ENCODE measurements around the gene KRTAP17-1. TPM values are rescaled to one million over a fixed set of nuclear protein-coding genes. Genes with fewer than 3 reads are reported as not detected.
A peak's percentile ranks its signal among the peaks of the same experiment; 100 is the strongest.

KRTAP17-1 gene
- total and polyA plus RNA-seq, 3 experiments from 2014 or later = not detected

DNA sequence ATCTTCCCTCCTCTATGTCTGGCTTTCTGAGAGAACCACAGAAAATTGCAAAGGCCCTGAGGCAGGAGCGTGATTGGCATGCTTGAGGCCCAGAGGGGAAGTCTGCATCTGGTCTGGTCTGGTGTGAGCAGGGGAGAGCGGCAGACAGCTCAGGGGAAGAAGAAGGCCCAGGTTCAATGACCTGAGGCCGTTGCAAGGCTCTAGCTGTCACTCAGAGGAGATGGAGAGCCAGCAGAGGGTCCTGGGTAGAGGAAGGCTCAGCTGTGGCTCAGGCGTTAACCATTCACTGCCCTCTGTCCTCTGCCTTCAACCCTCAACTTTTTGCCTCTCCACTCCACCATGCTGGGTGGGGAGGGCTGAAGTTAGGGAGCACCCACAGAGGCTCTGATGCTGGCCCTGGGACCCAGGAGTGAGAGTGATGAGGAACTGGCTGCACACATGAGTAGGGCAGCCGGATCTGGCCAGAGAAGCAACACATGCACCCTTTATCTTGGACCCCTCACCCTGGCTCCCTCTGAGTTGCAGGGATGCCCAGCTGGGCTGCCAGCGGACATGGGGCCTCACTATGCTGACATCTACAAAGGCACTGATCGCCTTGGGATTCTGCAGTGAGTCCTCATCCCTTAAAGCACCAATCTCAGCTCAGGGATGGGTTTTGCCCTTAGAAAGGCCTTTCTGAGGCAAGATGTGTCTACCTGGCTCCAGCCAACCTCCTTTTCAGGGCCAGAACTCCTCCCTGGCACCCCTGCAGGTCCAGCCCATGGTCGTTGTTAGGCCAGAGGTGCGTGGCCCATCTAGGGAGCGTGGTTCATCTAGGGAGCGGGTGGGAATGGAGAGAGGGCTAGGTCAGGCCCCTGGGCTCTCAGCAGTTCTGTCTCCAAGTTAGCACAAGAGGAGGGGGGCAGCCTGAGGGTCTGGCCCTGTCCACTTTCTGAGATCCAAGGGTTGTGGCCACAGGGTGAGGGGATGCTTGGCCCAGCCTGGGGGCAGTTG lies 7.7 kb upstream of the KRTAP17-1 start:
- Mint-ChIP-seq H3K27ac (peak overlapping the region in 6 of 8 donors; percentile 73 to 96 (median 86)), H3K4me1 (peaks cover 40 to 64% (median 56%) of the 10 kb centered on the region in 3 donors), H3K36me3 (peaks cover 0 to 8% (median 0%) of the 10 kb centered on the region in 3 donors), H3K27me3 (no peaks in the 10 kb centered on the region), H3K9me3 (peaks cover 3 to 10% (median 4%) of the 10 kb centered on the region in 5 donors), H3K4me3 (no peak overlapping the region)
- Histone ChIP-seq H3K4me1 (ENCODE audit: insufficient read depth, low read length) (peaks cover 46% of the 10 kb centered on the region), H3K9me3 (ENCODE audit: low read length) (peaks cover 12% of the 10 kb centered on the region), H3K27ac (ENCODE audit: low read depth, low read length) (no peak overlapping the region), H3K36me3 (ENCODE audit: insufficient read depth, low read length) (no peaks in the 10 kb centered on the region), H3K27me3 (ENCODE audit: insufficient read depth, low read length, poor library complexity, severe bottlenecking) (no peaks in the 10 kb centered on the region), H3K4me3 (ENCODE audit: low read length) (no peak overlapping the region)
- CTCF ChIA-PET = interaction anchor here (0.7 to 3.3 kb wide), 22 partner anchors 8 to 463 kb away, joined by 3 to 28 read pairs (median 4); partner anchors contain the start of genes KRTAP16-1 and KRTAP29-1
- DNase-seq = no peak
- POLR2A ChIA-PET = interaction anchor here (1.5 kb wide), 1 partner anchor 15 kb away, joined by 10 read pairs; the partner anchor contains the start of gene KRTAP16-1

DNA sequence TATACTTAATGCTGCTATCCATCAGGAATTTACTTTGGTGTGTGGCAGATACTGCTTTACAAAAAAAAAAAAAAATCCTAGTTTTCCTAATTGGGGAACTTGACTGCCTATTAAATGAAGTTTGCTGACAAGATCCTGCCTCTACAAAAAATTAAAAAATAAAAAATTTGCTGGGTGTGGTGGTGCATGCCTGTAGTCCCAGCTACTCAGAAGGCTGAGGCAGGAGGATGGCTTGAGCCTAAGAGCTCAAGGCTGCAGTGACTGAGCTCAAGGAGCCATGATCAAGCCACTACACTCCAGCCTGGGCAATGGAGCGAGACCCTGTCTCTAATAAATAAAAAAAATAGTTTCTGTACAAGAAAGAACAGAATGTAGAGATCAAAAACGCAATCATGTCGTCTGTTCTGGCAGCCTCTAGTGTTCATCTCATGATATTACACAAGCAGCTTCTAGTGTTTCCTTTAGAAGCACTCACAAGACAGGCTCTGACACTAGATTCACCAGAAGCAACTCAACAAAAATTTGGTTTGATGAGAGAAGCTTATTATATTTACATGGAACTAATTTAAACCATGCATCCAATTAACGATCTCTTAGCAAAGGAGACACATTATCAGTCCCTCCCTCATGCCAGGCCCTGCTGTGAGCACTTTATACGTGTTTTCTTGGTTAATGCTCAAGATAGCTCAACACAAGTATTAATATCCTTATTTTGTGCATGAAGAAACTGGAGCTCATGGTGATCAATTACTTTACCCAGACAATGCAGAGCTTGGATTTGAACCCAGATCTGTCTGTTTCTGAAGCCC lies 6.8 kb upstream of the KRTAP17-1 start:
- H3K4me1 Mint-ChIP-seq = peaks cover 40 to 62% (median 54%) of the 10 kb centered on the region in 3 donors
- POLR2A ChIA-PET = interaction anchor here (0.7 to 1.5 kb wide), 2 partner anchors 14 to 125 kb away, joined by 3 to 10 read pairs; partner anchors contain the start of gene KRTAP16-1
- CTCF ChIA-PET = interaction anchor here (0.7 to 3.3 kb wide), 24 partner anchors 9 to 462 kb away, joined by 3 to 28 read pairs (median 4); partner anchors contain the start of genes KRTAP16-1 and KRTAP29-1

DNA sequence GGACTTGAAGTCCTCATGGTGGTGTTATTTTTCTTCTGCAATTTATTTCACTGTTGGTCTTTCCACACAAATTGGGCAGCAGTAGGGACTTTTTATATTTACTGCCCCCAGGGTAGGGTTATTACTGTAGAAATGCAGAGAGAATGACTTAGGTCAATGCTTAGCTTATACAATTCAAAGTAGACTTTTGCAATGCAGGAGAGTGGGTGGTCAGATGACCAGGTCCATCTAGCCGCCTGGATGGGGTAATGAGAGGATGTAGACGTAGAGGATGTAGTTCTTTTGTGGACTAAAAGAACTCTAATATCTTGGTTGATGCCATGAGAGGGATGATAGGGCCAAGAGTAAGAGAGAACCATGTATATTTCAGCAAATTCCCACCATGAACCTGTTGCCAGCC lies 2.7 kb upstream of the KRTAP17-1 start:
- DNase-seq = no peak
- no peak overlapping the region for H3K4me3 Mint-ChIP-seq
- Histone ChIP-seq H3K4me1 (ENCODE audit: insufficient read depth, low read length) (peaks cover 11% of the 10 kb centered on the region), H3K4me3 (ENCODE audit: low read length) (no peak overlapping the region), H3K36me3 (ENCODE audit: insufficient read depth, low read length) (no peaks in the 10 kb centered on the region), H3K9me3 (ENCODE audit: low read length) (peaks cover 12% of the 10 kb centered on the region), H3K27ac (ENCODE audit: low read depth, low read length) (no peak overlapping the region), H3K27me3 (ENCODE audit: insufficient read depth, low read length, poor library complexity, severe bottlenecking) (no peaks in the 10 kb centered on the region)
- H3K27ac Mint-ChIP-seq = no peak overlapping the region
- POLR2A ChIA-PET = no interaction called here
- peaks cover 0 to 8% (median 0%) of the 10 kb centered on the region in 3 donors for H3K36me3 Mint-ChIP-seq
- peaks cover 3 to 10% (median 4%) of the 10 kb centered on the region in 5 donors for H3K9me3 Mint-ChIP-seq
- CTCF ChIA-PET = interaction anchor here (0.8 to 1.8 kb wide), 2 partner anchors 10 to 14 kb away, joined by 3 to 5 read pairs; no protein-coding TSS in a partner anchor
- peaks cover 0 to 12% of the 10 kb centered on the region in 2 donors for H3K27me3 Mint-ChIP-seq
- H3K4me1 Mint-ChIP-seq = peaks cover 16 to 26% (median 18%) of the 10 kb centered on the region in 3 donors

More for the DNA sequence above, 6.8 kb upstream of the KRTAP17-1 start:
- H3K36me3 Mint-ChIP-seq = peaks cover 0 to 8% (median 0%) of the 10 kb centered on the region in 3 donors
- Histone ChIP-seq H3K4me1 (ENCODE audit: insufficient read depth, low read length) (peaks cover 37% of the 10 kb centered on the region), H3K27ac (ENCODE audit: low read depth, low read length) (no peak overlapping the region), H3K4me3 (ENCODE audit: low read length) (no peak overlapping the region), H3K9me3 (ENCODE audit: low read length) (peaks cover 12% of the 10 kb centered on the region), H3K27me3 (ENCODE audit: insufficient read depth, low read length, poor library complexity, severe bottlenecking) (no peaks in the 10 kb centered on the region), H3K36me3 (ENCODE audit: insufficient read depth, low read length) (no peaks in the 10 kb centered on the region)
- H3K4me3 Mint-ChIP-seq = no peak overlapping the region
- H3K27ac Mint-ChIP-seq = peak overlapping the region in 6 of 8 donors; percentile 71 to 96 (median 82)
- peaks cover 3 to 10% (median 4%) of the 10 kb centered on the region in 5 donors for H3K9me3 Mint-ChIP-seq
- H3K27me3 Mint-ChIP-seq = no peaks in the 10 kb centered on the region
- peak in 2 of 5 donors; percentile 46 to 61 for DNase-seq

DNA sequence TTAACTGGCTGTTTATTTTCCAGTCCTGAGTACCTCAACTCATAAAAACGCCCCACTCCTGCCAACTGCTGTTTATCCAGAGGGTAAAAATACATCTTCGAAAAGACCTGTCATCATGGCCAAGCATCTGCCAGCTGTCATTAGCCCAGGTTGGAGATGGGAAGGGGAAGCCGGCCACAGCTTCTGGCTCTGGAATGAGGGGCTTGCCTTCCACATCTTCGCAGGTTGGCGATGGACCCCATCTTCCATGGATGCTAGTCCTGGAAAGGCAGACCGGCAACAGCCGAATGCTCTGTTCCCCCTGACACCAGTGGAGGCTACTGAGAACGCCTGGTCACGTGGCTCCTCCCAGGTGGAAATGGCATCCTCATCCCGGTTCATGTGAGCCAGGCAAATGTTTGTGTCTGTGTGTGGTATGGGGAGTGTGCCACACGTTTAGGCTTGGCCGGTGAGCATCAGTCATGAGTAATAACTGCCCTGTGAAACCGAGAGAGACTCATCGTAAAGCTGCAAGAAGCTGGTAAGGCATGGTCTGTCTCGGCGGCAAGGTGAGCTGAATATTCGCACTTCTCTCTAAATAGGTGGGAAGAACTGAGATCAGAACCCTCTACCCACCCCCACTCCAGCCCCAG lies 420 bp upstream of the KRTAP17-1 start:
- ChIA-PET POLR2A (no interaction called here), CTCF (no interaction called here)
- Histone ChIP-seq H3K9me3 (ENCODE audit: low read length) (peaks cover 12% of the 10 kb centered on the region), H3K36me3 (ENCODE audit: insufficient read depth, low read length) (no peaks in the 10 kb centered on the region), H3K4me1 (ENCODE audit: insufficient read depth, low read length) (peaks cover 4% of the 10 kb centered on the region), H3K4me3 (ENCODE audit: low read length) (no peak overlapping the region), H3K27me3 (ENCODE audit: insufficient read depth, low read length, poor library complexity, severe bottlenecking) (no peaks in the 10 kb centered on the region), H3K27ac (ENCODE audit: low read depth, low read length) (no peak overlapping the region)
- Mint-ChIP-seq H3K27me3 (peaks cover 0 to 12% of the 10 kb centered on the region in 2 donors), H3K4me3 (no peak overlapping the region), H3K36me3 (peaks cover 0 to 11% (median 2%) of the 10 kb centered on the region in 3 donors), H3K9me3 (peaks cover 3 to 10% (median 4%) of the 10 kb centered on the region in 5 donors), H3K4me1 (peaks cover 5 to 20% (median 8%) of the 10 kb centered on the region in 3 donors), H3K27ac (no peak overlapping the region)
- no peak for DNase-seq

- Mint-ChIP-seq H3K9me3 (no peaks in the 10 kb centered on the region), H3K27me3 (peaks cover 2 to 10% of the 10 kb centered on the region in 2 donors), H3K4me3 (peak overlapping the region in 1 of 7 donors; percentile 45), H3K4me1 (peaks cover 50 to 63% (median 56%) of the 10 kb centered on the region in 3 donors), H3K27ac (peak overlapping the region in 6 of 8 donors; percentile 16 to 95 (median 60)), H3K36me3 (peaks cover 0 to 3% (median 2%) of the 10 kb centered on the region in 3 donors)
- H3K4me1 ChIP-seq (ENCODE audit: insufficient read depth, low read length) = peaks cover 48% of the 10 kb centered on the region
- no peak overlapping the region for H3K27ac ChIP-seq (ENCODE audit: low read depth, low read length)
- ChIA-PET CTCF (no interaction called here), POLR2A (no interaction called here)
- no peaks in the 10 kb centered on the region for H3K36me3 ChIP-seq (ENCODE audit: insufficient read depth, low read length)
- H3K4me3 ChIP-seq (ENCODE audit: low read length) = no peak overlapping the region
- H3K27me3 ChIP-seq (ENCODE audit: insufficient read depth, low read length, poor library complexity, severe bottlenecking) = no peaks in the 10 kb centered on the region
- DNase-seq = no peak
- no peaks in the 10 kb centered on the region for H3K9me3 ChIP-seq (ENCODE audit: low read length)
Measured at GRCh38 chr17:41311111-41311510, 4.4 kb downstream of the KRTAP17-1 start.

DNA sequence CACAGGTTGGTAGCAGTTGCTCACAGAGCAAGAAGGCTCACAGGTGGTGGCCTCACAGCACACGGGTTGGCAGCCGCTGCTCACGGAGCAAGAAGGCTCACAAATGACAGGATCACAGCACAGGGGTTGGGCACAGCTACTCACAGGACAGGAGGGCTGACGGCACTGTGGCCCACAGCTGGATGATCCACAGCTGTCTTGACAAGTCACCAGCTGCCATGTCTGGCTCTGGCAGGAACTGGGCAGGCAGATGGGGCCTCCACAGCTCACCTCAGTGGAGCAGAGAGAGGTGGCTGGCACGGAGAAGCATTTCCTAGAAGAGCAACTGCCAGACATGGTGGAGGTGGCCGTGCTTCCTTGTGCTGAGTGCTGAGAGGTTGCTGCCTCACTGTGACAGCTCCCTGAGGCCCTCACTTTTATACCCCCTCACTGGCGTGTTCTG lies 6.6 kb downstream of the KRTAP17-1 start, which contains the start of gene KRTAP16-1:
KRTAP16-1 (minus strand) TSS at position 392 of the 442 bp plus-strand sequence; CDS start at position 336, 56 bp downstream.
- no peaks in the 10 kb centered on the region for H3K36me3 ChIP-seq (ENCODE audit: insufficient read depth, low read length)
- Mint-ChIP-seq H3K9me3 (no peaks in the 10 kb centered on the region), H3K4me3 (peak within 1 kb of the TSS; percentile 66 to 86 (median 71)), H3K36me3 (peaks cover 0 to 4% (median 3%) of the 10 kb centered on the region in 3 donors), H3K27ac (peak within 1 kb of the TSS; percentile 95 to 100 (median 98)), H3K27me3 (peaks cover 0 to 2% of the 10 kb centered on the region in 2 donors), H3K4me1 (peaks cover 52 to 66% (median 58%) of the 10 kb centered on the region in 3 donors)
- H3K4me1 ChIP-seq (ENCODE audit: insufficient read depth, low read length) = peaks cover 48% of the 10 kb centered on the region
- H3K4me3 ChIP-seq (ENCODE audit: low read length) = peak within 1 kb of the TSS; percentile 35
- H3K9me3 ChIP-seq (ENCODE audit: low read length) = no peaks in the 10 kb centered on the region
- POLR2A ChIA-PET = interaction anchor here (1.0 to 2.1 kb wide), 5 partner anchors 14 to 490 kb away, joined by 3 to 11 read pairs (median 5); partner anchors contain the start of gene EIF1
- DNase-seq = peak in 4 of 5 donors; percentile 42 to 82 (median 60)
- CTCF ChIA-PET = interaction anchor here (1.0 to 1.9 kb wide), 9 partner anchors 9 to 399 kb away, joined by 3 to 28 read pairs (median 4); no protein-coding TSS in a partner anchor
- H3K27me3 ChIP-seq (ENCODE audit: insufficient read depth, low read length, poor library complexity, severe bottlenecking) = no peaks in the 10 kb centered on the region
- peak within 1 kb of the TSS; percentile 55 for H3K27ac ChIP-seq (ENCODE audit: low read depth, low read length)
